ENCODE measurements around the gene MRPS6.

The MRPS6 gene

GRCh38 chr21:34177919-34178567 lies 104.7 kb downstream of the MRPS6 start:
- H3K4me3 ChIP-seq (ENCODE audit: low read depth, low read length) = no peak overlapping the region
- no peak for TF ChIP-seq CTCF (IDR thresholded peaks at IDR 0.05; ENCODE audit: low read depth, low read length)

- no peak for TF ChIP-seq CTCF (IDR thresholded peaks at IDR 0.05; ENCODE audit: low read depth, low read length)
- no peak overlapping the region for H3K4me3 ChIP-seq (ENCODE audit: low read depth, low read length)
Measured at GRCh38 chr21:34179204-34179935, 106.0 kb downstream of the MRPS6 start.

GRCh38 chr21:34180407-34180806 lies 107.0 kb downstream of the MRPS6 start:
- no peak overlapping the region for H3K4me3 ChIP-seq (ENCODE audit: low read depth, low read length)
- no peak for TF ChIP-seq CTCF (IDR thresholded peaks at IDR 0.05; ENCODE audit: low read depth, low read length)

- TF ChIP-seq CTCF (IDR thresholded peaks at IDR 0.05; ENCODE audit: low read depth, low read length) = no peak
- H3K4me3 ChIP-seq (ENCODE audit: low read depth, low read length) = no peak overlapping the region
Measured at GRCh38 chr21:34180826-34181359, 107.5 kb downstream of the MRPS6 start.

GRCh38 chr21:34181431-34182039 lies 108.2 kb downstream of the MRPS6 start:
- no peak for TF ChIP-seq CTCF (IDR thresholded peaks at IDR 0.05; ENCODE audit: low read depth, low read length)
- no peak overlapping the region for H3K4me3 ChIP-seq (ENCODE audit: low read depth, low read length)

- no peak for TF ChIP-seq CTCF (IDR thresholded peaks at IDR 0.05; ENCODE audit: low read depth, low read length)
- H3K4me3 ChIP-seq (ENCODE audit: low read depth, low read length) = no peak overlapping the region
Measured at GRCh38 chr21:34182436-34182835, 109.1 kb downstream of the MRPS6 start.
